HG02571 (cell line): ENCODE measurements around the gene EXT2.

Source experiments
- ATAC-seq: cut with Tn5 transposase; IDR thresholded peaks from one replicate; pipeline ENCODE4 v1.9.1; 2021; ENCODE audit warnings: mild to moderate bottlenecking, moderate library complexity; ENCODE audit not compliant: unreplicated experiment

EXT2 gene

GRCh38 chr11:44162004-44162403 lies 66.5 kb downstream of the EXT2 start:
- no peak for ATAC-seq

GRCh38 chr11:44162662-44163061 lies 67.2 kb downstream of the EXT2 start:
- no peak for ATAC-seq

GRCh38 chr11:44165432-44165831 lies 70.0 kb downstream of the EXT2 start:
- ATAC-seq: no peak

- ATAC-seq: no peak
Observed at GRCh38 chr11:44167046-44167445, 71.6 kb downstream of the EXT2 start.

GRCh38 chr11:44171518-44171917 lies 76.0 kb downstream of the EXT2 start:
- ATAC-seq: no peak

GRCh38 chr11:44172966-44173365 lies 77.5 kb downstream of the EXT2 start:
- no peak for ATAC-seq

GRCh38 chr11:44174842-44175241 lies 79.4 kb downstream of the EXT2 start:
- no peak for ATAC-seq

GRCh38 chr11:44176546-44177213 lies 81.2 kb downstream of the EXT2 start:
- no peak for ATAC-seq

- ATAC-seq: no peak
Observed at GRCh38 chr11:44177905-44178304, 82.4 kb downstream of the EXT2 start.

GRCh38 chr11:44178381-44178780 lies 82.9 kb downstream of the EXT2 start:
- ATAC-seq: no peak

GRCh38 chr11:44179173-44179572 lies 83.7 kb downstream of the EXT2 start:
- no peak for ATAC-seq

- ATAC-seq: no peak
Observed at GRCh38 chr11:44180107-44180506, 84.6 kb downstream of the EXT2 start.

- ATAC-seq: no peak
Observed at GRCh38 chr11:44185522-44185921, 90.0 kb downstream of the EXT2 start.

GRCh38 chr11:44186321-44186930 lies 90.9 kb downstream of the EXT2 start:
- no peak for ATAC-seq

- no peak for ATAC-seq
Observed at GRCh38 chr11:44188643-44189042, 93.2 kb downstream of the EXT2 start.

GRCh38 chr11:44189986-44190882 lies 94.8 kb downstream of the EXT2 start:
- no peak for ATAC-seq

- no peak for ATAC-seq
Observed at GRCh38 chr11:44190883-44191230, 95.4 kb downstream of the EXT2 start.

- no peak for ATAC-seq
Observed at GRCh38 chr11:44191322-44192016, 96.0 kb downstream of the EXT2 start.

GRCh38 chr11:44192017-44192385 lies 96.5 kb downstream of the EXT2 start:
- no peak for ATAC-seq

- ATAC-seq: no peak
Observed at GRCh38 chr11:44192462-44193100, 97.1 kb downstream of the EXT2 start.

GRCh38 chr11:44193856-44194255 lies 98.4 kb downstream of the EXT2 start:
- ATAC-seq: no peak
